Left kidney (tissue), 2 donors: ENCODE data around the gene ADGRG7. TPM values are rescaled to one million over a fixed set of nuclear protein-coding genes. Genes with fewer than 3 reads are reported as not detected.
"Not testable (repeated sequence)": the region's sequence is repeated elsewhere in the genome, so short reads cannot be mapped to it uniquely, and the experiment has no call there.

Experiments
- DNase-seq: peaks from one replicate; pipeline ENCODE4 v3.0.0-alpha.2; 2013
- polyA plus RNA-seq: library from polyadenylated mRNA; unstranded; fragments of 120-200 nt; gene quantifications from one replicate; pipeline ENCODE4 v1.2.1, GENCODE V29; 2013; ENCODE audit not compliant: insufficient read length

ADGRG7 gene
- polyA plus RNA-seq, 1 donor: not detected

- no peak for DNase-seq
These were observed 36.5 kb downstream of the ADGRG7 start for GRCh38 chr3:100645913-100646312.

GRCh38 chr3:100647171-100647570 lies 37.8 kb downstream of the ADGRG7 start:
- DNase-seq: no peak

DNA sequence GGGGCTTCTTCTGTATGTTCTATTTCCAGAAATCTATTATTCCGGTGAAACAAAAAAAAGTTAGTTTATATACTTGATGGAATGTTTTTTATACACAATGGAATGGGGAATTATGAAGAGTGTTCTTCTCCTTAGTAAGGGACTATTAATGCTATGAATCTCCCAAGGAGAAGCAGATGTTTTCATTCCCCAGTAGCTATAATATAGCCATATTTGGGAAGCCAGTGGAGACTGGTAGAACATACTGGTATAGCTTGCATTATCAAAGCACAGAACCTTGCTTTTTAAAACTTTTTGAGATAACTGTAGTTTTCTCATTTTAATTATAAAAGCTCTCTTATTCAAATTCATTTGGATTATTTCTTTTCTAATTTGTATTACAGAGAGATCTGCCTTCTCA lies 38.3 kb downstream of the ADGRG7 start:
- no peak for DNase-seq

DNA sequence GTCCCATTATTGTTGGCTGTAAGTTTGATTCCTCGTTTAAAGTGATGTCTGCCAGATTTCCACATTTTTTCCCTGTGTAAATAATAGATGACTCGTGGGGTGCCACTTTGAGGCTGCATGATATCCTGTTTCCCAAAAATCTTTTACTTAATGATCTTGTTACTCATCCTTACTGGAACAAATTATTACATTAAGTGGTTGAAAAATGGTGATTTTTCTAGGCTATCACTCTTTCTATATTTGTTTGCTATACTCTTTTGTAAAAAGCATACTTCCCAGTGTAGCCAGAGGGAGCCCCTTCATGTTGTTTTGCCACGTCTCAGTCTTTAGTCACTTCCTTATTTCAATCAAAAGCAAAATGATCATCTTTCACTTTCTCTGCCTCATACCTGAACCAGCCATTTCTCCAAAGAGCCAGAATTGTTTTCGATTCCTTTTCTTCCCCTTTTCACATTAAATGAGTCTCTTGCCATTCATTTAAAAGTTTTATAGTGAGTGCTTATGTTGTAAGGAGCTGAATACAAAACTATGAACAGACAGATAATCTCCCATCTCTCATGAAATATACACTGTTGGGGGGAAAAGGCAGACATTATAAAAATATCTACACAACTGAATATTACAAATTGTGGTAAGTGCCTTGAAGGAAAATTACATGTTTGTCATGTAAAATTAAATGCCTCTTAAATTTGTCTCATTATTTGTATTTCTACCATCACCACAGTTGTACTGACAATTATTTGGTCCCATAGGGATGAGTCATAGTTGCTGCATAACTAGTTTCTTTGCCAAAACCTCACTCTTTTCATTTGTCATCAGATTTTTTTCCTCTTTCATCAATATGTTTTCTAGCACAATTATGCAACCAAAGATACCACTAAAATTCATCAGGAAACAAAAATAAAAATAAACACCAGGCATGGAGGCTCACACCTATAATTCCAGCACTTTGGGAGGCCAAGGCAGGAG lies 41.5 kb downstream of the ADGRG7 start:
- no peak for DNase-seq

DNA sequence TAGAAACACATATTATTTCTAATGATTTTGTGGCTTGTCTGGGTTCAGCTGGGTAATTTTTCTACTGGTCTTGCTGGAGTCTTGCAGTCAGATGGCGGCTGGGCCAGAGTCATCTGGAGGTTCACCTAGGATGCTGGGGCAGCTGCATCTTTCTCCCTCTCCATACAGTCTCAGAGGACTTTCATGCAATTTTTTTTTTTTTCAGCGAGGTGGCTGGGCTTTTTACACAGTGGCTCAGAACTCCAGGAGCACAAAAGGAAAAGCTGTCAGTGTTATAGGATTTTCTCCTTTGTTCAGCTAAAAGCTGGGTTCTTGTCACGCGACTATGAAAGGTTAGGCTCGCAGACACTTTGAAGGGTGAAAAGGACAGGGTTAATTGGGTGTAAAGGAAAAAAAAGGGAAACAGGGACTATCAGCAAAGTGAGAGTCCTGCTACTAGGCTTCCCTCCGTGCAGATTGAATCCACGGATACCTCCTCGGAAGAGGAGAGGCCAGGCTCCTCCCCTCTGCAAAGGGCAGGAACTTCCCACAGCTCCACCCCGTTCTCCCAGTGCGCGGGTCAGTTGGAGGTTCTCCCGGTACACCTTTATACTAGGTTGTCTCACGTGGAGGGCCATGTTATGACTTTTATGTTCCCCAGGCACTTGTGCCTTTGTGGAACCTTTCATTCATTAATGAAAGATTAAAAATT lies 44.3 kb downstream of the ADGRG7 start:
- DNase-seq: no peak

GRCh38 chr3:100656945-100657344 lies 47.5 kb downstream of the ADGRG7 start:
- no peak for DNase-seq

DNA sequence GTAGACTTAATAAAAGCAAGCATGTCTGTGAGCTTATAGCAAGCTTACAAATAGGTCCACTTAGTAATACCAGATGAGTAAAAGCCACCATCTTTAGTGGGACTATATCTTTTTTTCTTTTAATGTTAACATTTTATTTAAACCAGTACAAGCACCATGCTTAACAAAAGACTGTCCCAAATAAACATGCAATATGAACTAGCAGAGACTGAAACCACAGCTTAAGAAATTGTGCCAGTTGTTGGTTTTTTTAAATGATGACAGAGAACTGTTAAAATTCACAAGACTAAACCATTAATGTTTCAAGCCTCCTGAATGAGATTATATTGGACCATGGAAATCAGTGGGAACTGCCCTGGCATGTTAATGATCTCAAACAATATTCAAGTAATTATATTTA lies 51.9 kb downstream of the ADGRG7 start:
- DNase-seq: not testable (repeated sequence)

DNA sequence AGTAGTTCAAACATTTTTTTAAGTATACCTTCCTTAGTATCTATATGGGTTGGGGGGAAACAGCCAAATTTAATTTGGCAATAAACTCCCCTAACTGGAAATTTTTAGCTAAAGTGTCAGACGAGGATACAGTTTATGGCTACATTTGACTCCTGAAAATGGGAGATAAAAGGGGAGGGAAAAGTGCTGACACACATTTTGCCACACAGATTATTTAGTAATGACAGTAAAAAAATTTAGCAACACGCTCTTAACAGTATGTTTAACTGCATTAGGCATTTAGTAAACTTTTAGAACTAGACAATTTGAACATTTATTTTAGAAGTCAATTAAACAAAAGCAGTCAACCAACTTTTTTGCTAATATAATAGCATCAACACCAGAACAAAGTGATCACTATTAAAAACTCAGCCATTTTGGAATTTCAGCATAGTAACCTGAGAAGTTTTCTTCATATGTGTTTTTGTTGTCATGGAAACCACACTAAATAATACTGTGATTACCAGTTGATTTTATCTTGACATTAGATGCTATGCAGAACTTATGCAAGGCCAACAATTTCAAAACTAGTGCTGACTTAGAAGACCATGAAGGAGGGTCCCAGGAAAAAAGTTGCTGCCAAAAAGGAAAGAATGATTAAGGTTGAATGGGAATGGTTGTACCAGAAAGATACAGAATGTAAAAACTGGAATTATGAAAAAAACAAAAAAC lies 52.9 kb downstream of the ADGRG7 start:
- DNase-seq: no peak

DNA sequence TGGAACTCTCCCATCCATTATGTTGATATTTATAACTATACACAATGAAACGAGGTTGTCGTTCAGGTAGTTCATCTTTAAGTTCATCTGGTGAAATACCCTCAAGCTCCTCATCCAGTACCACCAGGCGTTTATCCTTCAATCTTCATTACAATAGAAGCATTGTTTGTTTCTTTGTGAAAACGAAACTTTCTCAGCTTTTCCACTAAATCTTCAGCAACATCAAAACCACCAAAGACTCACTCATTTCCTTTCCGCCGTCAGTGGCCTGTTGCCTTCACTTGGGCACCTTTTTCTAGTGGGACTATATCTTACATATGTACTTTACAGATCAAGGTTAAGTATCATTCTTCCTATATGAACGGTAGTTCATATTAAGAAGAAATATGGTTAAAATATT lies 55.8 kb downstream of the ADGRG7 start:
- no peak for DNase-seq

- not testable (repeated sequence) for DNase-seq
These were observed 57.3 kb downstream of the ADGRG7 start for GRCh38 chr3:100666699-100667098.

DNA sequence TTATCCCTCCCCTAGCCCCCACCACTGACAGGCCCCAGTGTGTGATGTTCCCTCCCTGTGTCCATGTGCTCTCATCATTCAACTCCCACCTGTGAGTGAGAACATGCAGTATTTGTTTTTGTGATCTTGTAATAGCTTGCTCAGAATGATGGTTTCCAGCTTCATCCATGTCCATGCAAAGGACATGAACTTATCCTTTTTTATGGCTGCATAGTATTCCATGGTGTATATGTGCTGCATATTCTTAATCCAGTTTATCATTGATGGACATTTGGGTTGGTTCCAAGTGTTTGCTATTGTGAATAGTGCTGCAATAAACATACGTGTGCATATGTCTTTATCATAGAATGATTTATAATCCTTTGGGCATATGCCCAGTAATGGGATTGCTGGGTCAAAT lies 57.9 kb downstream of the ADGRG7 start:
- DNase-seq: not testable (repeated sequence)

DNA sequence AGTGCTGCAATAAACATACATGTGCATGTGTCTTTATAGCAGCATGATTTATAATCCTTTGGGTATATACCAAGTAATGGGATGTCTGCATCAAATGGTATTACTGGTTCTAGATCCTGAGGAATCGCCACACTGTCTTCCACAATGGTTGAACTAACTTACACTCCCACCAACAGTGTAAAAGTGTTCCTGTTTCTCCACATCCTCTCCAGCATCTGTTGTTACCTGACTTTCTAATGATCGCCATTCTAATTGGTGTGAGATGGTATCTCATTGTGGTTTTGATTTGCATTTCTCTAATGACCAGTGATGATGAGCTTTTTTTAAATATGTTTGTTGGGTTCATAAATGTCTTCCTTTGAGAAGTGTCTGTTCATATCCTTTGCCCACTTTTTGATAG lies 61.6 kb downstream of the ADGRG7 start:
- DNase-seq: not testable (repeated sequence)

DNA sequence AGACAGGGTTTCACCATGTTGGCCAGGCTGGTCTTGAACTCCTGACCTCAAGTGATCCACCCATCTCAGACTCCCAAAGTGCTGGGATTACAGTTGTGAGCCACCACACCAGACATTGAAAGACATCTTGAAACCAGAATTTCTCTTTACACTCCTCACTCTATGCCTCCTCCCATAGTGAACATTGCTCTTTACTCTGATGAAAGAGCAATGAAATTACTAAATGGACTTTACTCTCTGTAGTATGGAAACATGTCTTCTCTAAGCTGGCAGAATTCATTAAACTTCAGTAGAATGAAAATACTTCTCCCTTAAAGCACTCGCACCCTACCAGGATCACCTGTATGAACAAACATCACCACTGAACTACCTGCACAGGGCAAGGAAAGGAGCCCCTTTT lies 72.1 kb downstream of the ADGRG7 start:
- no peak for DNase-seq

DNA sequence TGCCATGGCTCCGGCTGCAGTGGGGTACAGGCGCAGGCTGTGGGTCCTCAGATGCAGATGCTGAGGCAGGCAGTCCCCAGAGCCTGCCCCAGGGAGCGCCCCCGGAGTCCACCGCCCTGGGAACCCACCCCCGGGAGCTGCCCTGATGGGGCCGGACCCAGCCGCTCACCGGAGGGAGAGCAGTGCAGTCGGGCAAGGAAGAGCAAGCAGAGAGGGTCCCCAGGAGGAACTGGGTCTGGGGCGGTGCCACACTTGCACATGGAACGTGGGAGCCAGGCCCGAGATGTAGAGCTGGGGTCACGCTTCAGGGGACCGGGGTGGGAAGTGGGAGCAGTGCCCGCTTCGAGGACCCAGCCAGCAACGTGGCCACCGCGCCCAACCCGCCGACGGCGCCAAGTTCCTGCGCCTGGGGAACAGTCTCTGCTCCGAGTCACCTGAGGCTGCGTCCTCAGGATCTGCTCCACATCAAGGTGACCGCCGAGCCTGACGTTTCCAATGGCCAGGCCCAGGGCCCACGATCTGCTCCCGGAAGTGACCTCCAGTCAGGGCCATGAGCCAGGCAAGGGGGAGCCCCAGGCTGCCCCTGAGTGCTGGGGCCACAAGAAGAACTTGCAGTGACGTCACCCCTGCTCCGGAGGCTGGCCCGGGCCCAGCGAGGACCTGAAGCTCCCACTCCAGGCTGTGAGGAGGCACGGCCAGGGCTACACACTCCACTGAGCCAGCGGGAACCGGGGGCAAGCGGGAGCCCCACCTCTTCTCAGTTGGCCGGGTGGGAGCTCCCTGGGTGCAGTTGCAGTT lies 72.9 kb downstream of the ADGRG7 start:
- DNase-seq: no peak

DNA sequence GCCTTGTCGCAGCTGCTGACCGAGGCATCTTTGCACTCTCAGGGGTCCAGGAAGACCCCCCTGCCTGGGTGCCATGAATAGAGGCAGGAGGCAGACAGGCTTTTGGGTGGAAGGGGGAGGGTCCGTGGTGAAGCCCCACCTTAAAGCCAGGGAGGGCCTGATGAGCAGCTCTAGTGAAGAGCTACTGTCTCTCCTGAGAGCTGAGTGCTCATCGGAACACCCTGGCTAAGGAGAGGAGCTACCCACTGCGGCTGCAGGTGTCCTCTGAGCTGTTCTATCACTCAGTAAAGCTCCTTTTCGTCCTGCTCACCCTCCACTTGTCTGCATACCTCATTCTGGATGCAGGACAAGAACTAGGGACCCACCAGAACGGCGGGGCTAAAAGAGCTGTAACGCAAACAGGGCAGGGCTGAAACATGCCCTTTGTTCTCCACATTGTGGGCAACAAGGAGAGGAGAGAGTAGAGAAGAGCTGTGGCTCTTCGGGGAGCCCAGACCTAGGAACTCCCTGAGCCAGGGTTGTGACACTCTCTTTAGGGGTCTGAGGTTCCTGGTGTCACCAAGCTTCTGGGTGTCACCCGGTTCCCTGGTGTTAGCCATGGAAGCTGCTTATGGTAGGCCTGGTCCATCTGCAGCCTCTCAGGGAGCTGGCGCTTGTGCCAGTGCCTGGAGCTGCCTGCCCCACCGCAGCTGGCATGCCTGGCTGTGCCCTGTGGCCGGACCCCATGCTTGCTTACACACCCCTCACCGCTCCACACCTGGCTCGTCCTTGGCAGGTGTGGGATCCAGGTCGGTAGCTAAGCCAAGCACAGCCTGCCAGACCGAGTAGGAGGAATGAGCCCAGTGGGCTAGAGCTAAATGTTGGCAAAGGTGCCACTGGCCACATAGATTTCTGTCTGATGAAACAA lies 73.7 kb downstream of the ADGRG7 start:
- DNase-seq: no peak

DNA sequence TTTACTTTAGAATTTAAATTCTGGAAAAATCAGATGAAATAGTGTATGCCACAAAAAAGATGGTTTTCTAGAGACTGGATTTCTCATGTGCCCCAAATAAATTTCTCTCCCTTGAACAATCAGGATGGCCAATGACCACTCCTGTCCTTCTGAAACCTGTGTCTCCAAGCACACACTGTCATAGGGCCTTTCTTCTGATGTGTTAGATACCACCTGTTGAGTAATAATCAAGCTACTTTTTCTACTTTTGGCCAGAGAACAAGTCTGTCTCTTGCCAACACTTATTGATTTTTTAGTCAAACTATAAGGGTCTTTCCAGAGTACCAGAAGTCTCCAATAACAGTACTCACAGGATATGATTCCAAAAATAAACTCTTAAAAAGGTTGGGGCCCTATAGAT lies 83.8 kb downstream of the ADGRG7 start:
- DNase-seq: no peak

GRCh38 chr3:100695696-100696095 lies 86.3 kb downstream of the ADGRG7 start:
- DNase-seq: no peak

DNA sequence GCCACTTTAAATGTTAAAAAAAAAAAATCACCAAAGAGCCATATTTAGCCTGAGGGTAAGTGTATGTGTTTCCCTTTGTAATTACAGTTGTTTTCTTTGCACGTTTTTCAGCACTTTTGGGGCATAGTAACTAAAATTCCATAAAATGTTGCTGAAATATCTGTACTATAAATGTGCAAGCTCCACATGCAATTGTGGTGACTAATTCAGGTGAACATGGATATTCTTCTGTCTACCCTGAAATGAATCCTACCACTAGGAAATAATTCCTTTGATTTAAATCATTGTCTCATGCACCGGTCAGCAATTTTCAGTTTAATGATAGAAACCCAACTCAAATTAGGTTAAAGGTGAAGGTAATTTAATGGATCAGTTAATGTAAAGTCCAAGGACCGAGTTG lies 86.8 kb downstream of the ADGRG7 start:
- DNase-seq: no peak

GRCh38 chr3:100697172-100697571 lies 87.8 kb downstream of the ADGRG7 start:
- DNase-seq: no peak

DNA sequence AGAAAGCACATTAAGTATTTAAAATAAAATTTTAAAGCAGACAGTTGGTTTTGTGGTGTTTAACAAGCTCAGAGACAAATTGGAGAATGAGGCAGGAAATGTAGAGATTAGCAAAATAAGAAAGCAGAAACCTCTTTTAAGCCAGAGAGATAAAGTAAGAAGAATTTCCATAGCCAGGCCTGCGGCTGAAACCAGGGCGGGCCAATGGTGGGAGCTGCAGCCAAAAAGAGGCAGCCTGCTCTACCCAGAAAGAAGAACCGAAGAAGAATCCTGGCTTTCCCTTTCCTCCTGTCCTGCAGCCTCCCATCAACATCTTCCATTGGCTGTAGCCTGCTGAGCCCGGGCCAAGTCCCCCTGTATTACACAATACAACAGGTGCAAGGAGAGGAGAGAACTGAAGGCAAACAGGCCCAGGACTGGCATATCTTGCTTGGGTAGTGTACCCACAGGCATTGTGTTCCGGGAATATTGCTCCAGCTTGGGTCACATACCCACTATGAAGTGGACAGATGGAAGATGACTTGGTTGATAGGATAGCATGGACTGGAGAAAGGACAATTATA lies 88.4 kb downstream of the ADGRG7 start:
- no peak for DNase-seq
